22Rv1 (cell line): ENCODE data around the gene RYR2.
A peak's percentile ranks its signal among the peaks of the same experiment; 100 is the strongest.

Experiments
- H3K27ac ChIP-seq: fragments of 450-650 bp; 2 replicates; pipeline ENCODE4 v1.5.1; 2017
- CTCF ChIP-seq: fragments of 450-650 bp; IDR thresholded peaks from 2 replicates; pipeline ENCODE4 v1.5.1; 2017; ENCODE audit warnings: mild to moderate bottlenecking
- ZFX ChIP-seq: fragments of 450-650 bp; IDR thresholded peaks from 2 replicates; pipeline ENCODE4 v1.6.1; 2017; ENCODE audit warnings: antibody characterized with exemption, borderline replicate concordance

The RYR2 gene

GRCh38 chr1:237664348-237664747, 622.4 kb downstream of the RYR2 start:
- TF ChIP-seq CTCF (no peak), ZFX (no peak)
- no peak overlapping the region for H3K27ac ChIP-seq

GRCh38 chr1:237670302-237670701, 628.3 kb downstream of the RYR2 start:
- TF ChIP-seq ZFX (no peak), CTCF (no peak)
- H3K27ac ChIP-seq, result no peak overlapping the region

- TF ChIP-seq CTCF (no peak), ZFX (no peak)
Measured at GRCh38 chr1:237671262-237671661, 629.3 kb downstream of the RYR2 start.

GRCh38 chr1:237671935-237672334, 630.0 kb downstream of the RYR2 start:
- no peak overlapping the region for H3K27ac ChIP-seq
- TF ChIP-seq ZFX, result no peak
- TF ChIP-seq CTCF, result no peak

More at GRCh38 chr1:237671262-237671661, 629.3 kb downstream of the RYR2 start:
- H3K27ac ChIP-seq, result no peak overlapping the region

GRCh38 chr1:237672748-237673147, 630.8 kb downstream of the RYR2 start:
- TF ChIP-seq ZFX (no peak), CTCF (peak; percentile 75)
- H3K27ac ChIP-seq, result no peak overlapping the region

GRCh38 chr1:237673631-237674030, 631.6 kb downstream of the RYR2 start:
- no peak overlapping the region for H3K27ac ChIP-seq
- TF ChIP-seq ZFX (no peak), CTCF (no peak)

- H3K27ac ChIP-seq, result no peak overlapping the region
- peak; percentile 66 for TF ChIP-seq CTCF
- no peak for TF ChIP-seq ZFX
Measured at GRCh38 chr1:237677979-237678378, 636.0 kb downstream of the RYR2 start.
